NCI-H1092 treated with DMSO at 0.1 percent for 48 hours (cell line): Measurements from ENCODE around the gene SMIM36.
"Not testable (repeated sequence)": the region's sequence is repeated elsewhere in the genome, so short reads cannot be mapped to it uniquely, and the experiment has no call there.

Source experiments
- DNase-seq: peaks from one replicate; lab custom pipeline; 2025; lab: John Stamatoyannopoulos, UW

SMIM36 gene

GRCh38 chr17:55414983-55415382, 96.3 kb downstream of the SMIM36 start:
- no peak for DNase-seq

GRCh38 chr17:55413825-55414489, 97.3 kb downstream of the SMIM36 start:
- no peak for DNase-seq

GRCh38 chr17:55411463-55411855, 99.8 kb downstream of the SMIM36 start:
- no peak for DNase-seq

GRCh38 chr17:55410722-55411462, 100.4 kb downstream of the SMIM36 start:
- no peak for DNase-seq

- no peak for DNase-seq
Measured at GRCh38 chr17:55409030-55409800, 102.0 kb downstream of the SMIM36 start.

- no peak for DNase-seq
Measured at GRCh38 chr17:55407641-55408566, 103.3 kb downstream of the SMIM36 start.

- no peak for DNase-seq
Measured at GRCh38 chr17:55405600-55405999, 105.7 kb downstream of the SMIM36 start.

GRCh38 chr17:55404197-55404596, 107.1 kb downstream of the SMIM36 start:
- not testable (repeated sequence) for DNase-seq

GRCh38 chr17:55402374-55402773, 108.9 kb downstream of the SMIM36 start:
- no peak for DNase-seq
